ENCODE results near the gene SYNM. TPM values are rescaled to one million over a fixed set of nuclear protein-coding genes. Genes with fewer than 3 reads are reported as not detected.

The SYNM gene
- total and polyA plus RNA-seq, 2 of the 8 experiments (the other 6 are each of a cell fraction or from before 2014, with no cell fraction given), result 0.89 to 2.0 TPM

GRCh38 chr15:99131441-99132023 lies 26.7 kb downstream of the SYNM start (continued):
- no peak for TF ChIP-seq GTF2F1 (IDR thresholded peaks at IDR 0.05; ENCODE audit: borderline replicate concordance, low read depth, low read length)
